H1 (cell line): Measurements from ENCODE around the gene LCLAT1. TPM values are rescaled to one million over a fixed set of nuclear protein-coding genes. Genes with fewer than 3 reads are reported as not detected.

Source experiments
- CTCF ChIA-PET: fragments of 300-600 bp; sonication (Branson Sonifier 250); formaldehyde crosslinking; loops from one replicate; lab custom pipeline; 2021; ENCODE audit not compliant: partially characterized antibody; lab: Charles Lee
- POLR2A ChIA-PET: fragments of 300-600 bp; sonication (Branson Sonifier 250); formaldehyde crosslinking; loops from one replicate; lab custom pipeline; 2021; ENCODE audit warnings: inconsistent platforms; ENCODE audit not compliant: partially characterized antibody; lab: Charles Lee
- DNase-seq, 2 experiments: peaks; one replicate each; pipeline versions ENCODE4 v3.0.0 to v3.0.0-alpha.2; 2010 to 2022; ENCODE audit warnings: low spot score in 2 of 2, low read depth in 1 of 2, mixed read lengths in 1 of 2
- FAIRE-seq: peaks from 2 replicates; lab custom pipeline; 2011; peaks lifted over from hg19 to GRCh38; lab: Jason Lieb, UNC
- H2AFZ ChIP-seq: 2 replicates; pipeline ENCODE4 v1.8.1; 2012; ENCODE audit warnings: low read length, inconsistent platforms
- H2AK5ac ChIP-seq: 2 replicates; pipeline ENCODE4 v1.6.1; 2013; ENCODE audit warnings: low read depth, low read length
- H2BK120ac ChIP-seq: replicated peaks from 2 replicates; pipeline ENCODE3; 2013; ENCODE audit warnings: low read depth, low read length, inconsistent platforms
- H2BK12ac ChIP-seq: 2 replicates; pipeline ENCODE4 v1.6.1; 2013; ENCODE audit warnings: low read depth, low read length
- H2BK15ac ChIP-seq: 2 replicates; pipeline ENCODE4 v1.6.1; 2013; ENCODE audit warnings: low read length
- H2BK20ac ChIP-seq: 2 replicates; pipeline ENCODE4 v1.6.1; 2013; ENCODE audit warnings: low read length
- H2BK5ac ChIP-seq: 2 replicates; pipeline ENCODE4 v1.6.1; 2013; ENCODE audit warnings: low read depth, low read length
- H3K14ac ChIP-seq: 2 replicates; pipeline ENCODE4 v1.6.1; 2013; ENCODE audit warnings: inconsistent platforms; ENCODE audit not compliant: insufficient read length
- H3K18ac ChIP-seq: 2 replicates; pipeline ENCODE4 v1.6.1; 2013; ENCODE audit warnings: low read length; ENCODE audit errors: extremely low read depth
- H3K23ac ChIP-seq: 2 replicates; pipeline ENCODE4 v1.6.1; 2013; ENCODE audit warnings: inconsistent platforms; ENCODE audit not compliant: insufficient read length
- H3K23me2 ChIP-seq: 2 replicates; pipeline ENCODE4 v1.6.1; 2013; ENCODE audit warnings: low read depth, low read length
- H3K27ac ChIP-seq: 2 replicates; pipeline ENCODE4 v1.6.1; 2011; ENCODE audit warnings: low read depth, low read length, inconsistent platforms
- H3K27me3 ChIP-seq, 4 experiments: replicated peaks in 1 of 4; 1 replicate in 1 of 4; 2 replicates in 3 of 4; pipeline versions ENCODE4 v1.6.1 to v1.8.1; 2011 to 2013; ENCODE audit warnings: low read length in 3 of 4, mild to moderate bottlenecking in 3 of 4, inconsistent platforms in 2 of 4, mixed read lengths in 2 of 4, moderate library complexity in 1 of 4; ENCODE audit not compliant: control insufficient read depth in 3 of 4, insufficient read depth in 3 of 4; ENCODE audit errors: extremely low read depth in 1 of 4
- H3K36me3 ChIP-seq, 4 experiments: 2 replicates each; pipeline versions ENCODE4 v1.6.1 to v1.8.1; 2011 to 2013; ENCODE audit warnings: mild to moderate bottlenecking in 4 of 4, low read length in 3 of 4, moderate library complexity in 2 of 4, control low read depth in 1 of 4, inconsistent platforms in 1 of 4; ENCODE audit not compliant: insufficient read depth in 4 of 4, control insufficient read depth in 2 of 4
- H3K4ac ChIP-seq: replicated peaks from 2 replicates; pipeline ENCODE3; 2013; ENCODE audit warnings: low read length, low read depth, mixed read lengths, inconsistent platforms; ENCODE audit not compliant: insufficient read length
- H3K4me1 ChIP-seq, 4 experiments: replicated peaks in 1 of 4; 1 replicate in 1 of 4; 2 replicates in 3 of 4; pipeline versions ENCODE4 v1.6.1 to v1.8.1; 2011 to 2013; ENCODE audit warnings: low read length in 3 of 4, inconsistent platforms in 2 of 4, mixed read lengths in 1 of 4; ENCODE audit not compliant: insufficient read depth in 4 of 4, control insufficient read depth in 3 of 4
- H3K4me2 ChIP-seq, 2 experiments: 2 replicates each; pipeline versions ENCODE4 v1.6.1 to v1.8.1; 2011 to 2013; ENCODE audit warnings: low read depth in 2 of 2, low read length in 2 of 2, control low read depth in 1 of 2, inconsistent platforms in 1 of 2, mild to moderate bottlenecking in 1 of 2; ENCODE audit not compliant: insufficient read depth in 1 of 2
- H3K4me3 ChIP-seq, 4 experiments: fragments of 200-600, 300-600 bp in 1 of 4; sonication (generic), shearing (Covaris generic), sonication (Bioruptor Twin) in 1 of 4; 2 replicates each; pipeline versions ENCODE4 v1.5.1 to v1.8.1; 2011 to 2016; ENCODE audit warnings: low read length in 4 of 4, low read depth in 3 of 4, control low read depth in 2 of 4, inconsistent platforms in 2 of 4, mild to moderate bottlenecking in 2 of 4, mixed read lengths in 1 of 4, moderate library complexity in 1 of 4; ENCODE audit not compliant: insufficient read depth in 2 of 4; ENCODE audit errors: extremely low read depth in 1 of 4
- H3K56ac ChIP-seq: replicated peaks from 2 replicates; pipeline ENCODE3; 2013; ENCODE audit warnings: low read depth, mild to moderate bottlenecking, mixed read lengths, low read length, inconsistent platforms; ENCODE audit not compliant: insufficient read length
- H3K79me1 ChIP-seq: 2 replicates; pipeline ENCODE4 v1.6.1; 2013; ENCODE audit warnings: low read depth, low read length, control low read depth
- H3K79me2 ChIP-seq, 2 experiments: 2 replicates each; pipeline versions ENCODE4 v1.6.1 to v1.8.1; 2012 to 2013; ENCODE audit warnings: low read length in 2 of 2, mild to moderate bottlenecking in 2 of 2, inconsistent platforms in 1 of 2; ENCODE audit not compliant: insufficient read depth in 2 of 2, control insufficient read depth in 1 of 2
- H3K9ac ChIP-seq, 4 experiments: replicated peaks in 1 of 4; 1 replicate in 1 of 4; 2 replicates in 3 of 4; pipeline versions ENCODE4 v1.6.1 to v1.8.1; 2011 to 2013; ENCODE audit warnings: low read depth in 3 of 4, low read length in 3 of 4, control low read depth in 2 of 4, mild to moderate bottlenecking in 2 of 4, moderate library complexity in 2 of 4, inconsistent platforms in 1 of 4; ENCODE audit errors: extremely low read depth in 1 of 4
- H3K9me3 ChIP-seq, 2 experiments: 2 replicates each; pipeline versions ENCODE4 v1.6.1 to v1.8.1; 2012 to 2013; ENCODE audit warnings: mild to moderate bottlenecking in 2 of 2, moderate library complexity in 2 of 2, control low read depth in 1 of 2, inconsistent platforms in 1 of 2, low read depth in 1 of 2, low read length in 1 of 2, mixed read lengths in 1 of 2; ENCODE audit not compliant: insufficient read depth in 2 of 2
- H4K20me1 ChIP-seq, 2 experiments: replicated peaks in 1 of 2; 2 replicates each; pipeline versions ENCODE3 to v1.8.1; 2011 to 2013; ENCODE audit warnings: inconsistent platforms in 2 of 2, low read length in 2 of 2, mild to moderate bottlenecking in 1 of 2; ENCODE audit not compliant: insufficient read depth in 2 of 2, control insufficient read depth in 1 of 2
- H4K5ac ChIP-seq: 2 replicates; pipeline ENCODE4 v1.6.1; 2013; ENCODE audit warnings: low read length, low read depth, mixed read lengths, inconsistent platforms; ENCODE audit not compliant: insufficient read length
- H4K8ac ChIP-seq: 2 replicates; pipeline ENCODE4 v1.8.0; 2013; ENCODE audit warnings: mild to moderate bottlenecking, moderate library complexity, low read length, inconsistent platforms; ENCODE audit not compliant: insufficient read depth; ENCODE audit errors: extremely low read depth
- H4K91ac ChIP-seq: replicated peaks from 2 replicates; pipeline ENCODE3; 2013; ENCODE audit warnings: low read length, mixed read lengths, inconsistent platforms; ENCODE audit not compliant: insufficient read length
- ATF3 ChIP-seq: IDR thresholded peaks from 2 replicates; pipeline ENCODE4 v1.6.1; 2011; ENCODE audit warnings: low read depth, mild to moderate bottlenecking, low read length; ENCODE audit not compliant: insufficient read depth
- EZH2 ChIP-seq: fragments of 200-600 bp; sonication (generic); IDR thresholded peaks from 2 replicates; pipeline ENCODE4 v1.7.1; 2012; ENCODE audit warnings: low read depth, mild to moderate bottlenecking, moderate library complexity, low read length, inconsistent platforms; ENCODE audit not compliant: severe bottlenecking
- GABPA ChIP-seq: IDR thresholded peaks from 2 replicates; pipeline ENCODE4 v1.6.1; 2011; ENCODE audit warnings: mild to moderate bottlenecking, low read length, moderate library complexity, borderline replicate concordance; ENCODE audit not compliant: insufficient read depth
- GTF2F1 ChIP-seq: IDR thresholded peaks from 2 replicates; pipeline ENCODE4 v1.6.1; 2012; ENCODE audit warnings: low read depth, low read length, improper control_type of control experiment, borderline replicate concordance
- HDAC2 ChIP-seq, 2 experiments: fragments of 300-600 bp in 1 of 2; sonication (generic) in 1 of 2; IDR thresholded peaks; 2 replicates each; pipeline ENCODE4 v1.6.1; 2011 to 2012; ENCODE audit warnings: low read depth in 2 of 2, low read length in 2 of 2, mild to moderate bottlenecking in 2 of 2, moderate library complexity in 2 of 2, borderline replicate concordance in 1 of 2, inconsistent platforms in 1 of 2
- NRF1 ChIP-seq: IDR thresholded peaks from 2 replicates; pipeline ENCODE4 v1.6.1; 2011; ENCODE audit warnings: mild to moderate bottlenecking, low read depth, low read length, improper control_type of control experiment
- POLR2AphosphoS5 ChIP-seq: IDR thresholded peaks from 2 replicates; pipeline ENCODE4 v1.6.1; 2011; ENCODE audit warnings: low read depth, low read length
- RNF2 ChIP-seq: fragments of 200-900, 300-1000 bp; sonication (generic); IDR thresholded peaks from 2 replicates; pipeline ENCODE4 v1.7.1; 2016; ENCODE audit warnings: borderline replicate concordance, low read depth, mild to moderate bottlenecking, antibody characterized with exemption, low read length; ENCODE audit not compliant: poor library complexity, severe bottlenecking; ENCODE audit errors: missing control alignments
- SIX5 ChIP-seq: IDR thresholded peaks from 2 replicates; pipeline ENCODE4 v1.6.1; 2011; ENCODE audit warnings: mild to moderate bottlenecking, low read depth, low read length
- SP1 ChIP-seq: IDR thresholded peaks from 2 replicates; pipeline ENCODE4 v1.6.1; 2011; ENCODE audit warnings: low read depth, low read length
- SP4 ChIP-seq: IDR thresholded peaks from 2 replicates; pipeline ENCODE4 v1.6.1; 2012; ENCODE audit warnings: low read length, inconsistent platforms
- SUZ12 ChIP-seq: fragments of 200-600 bp; sonication (generic); IDR thresholded peaks from 2 replicates; pipeline ENCODE4 v1.6.1; 2012; ENCODE audit warnings: mild to moderate bottlenecking, inconsistent platforms, low read length, moderate library complexity, mixed read lengths
- WGBS, 2 experiments: shearing (Covaris generic) in 1 of 2; methylation state at CpG; one replicate each; pipeline versions ENCODE4 v1.1.6 to v1.1.7; 2013 to 2015; ENCODE audit warnings: low lambda C conversion rate in 2 of 2, mixed read lengths in 2 of 2, inconsistent platforms in 1 of 2, low coverage in 1 of 2, missing lambda C conversion rate in 1 of 2; ENCODE audit not compliant: insufficient replicate concordance in 2 of 2, insufficient coverage in 1 of 2, insufficient read length in 1 of 2; ENCODE audit errors: extremely low coverage in 1 of 2, missing lambda C conversion rate in 1 of 2; 5-methylcytosine and 5-hydroxymethylcytosine counted together
- polyA plus RNA-seq, 7 experiments: library from polyadenylated mRNA; depleted of rRNA in 3 of 7; stranded (reverse) in 5 of 7; unstranded in 2 of 7; fragments of >200 nt in 5 of 7; fragments of 200-250 nt in 2 of 7; gene quantifications; 1 replicate in 5 of 7; 2 replicates in 1 of 7; 4 replicates in 1 of 7; pipeline versions ENCODE4 v1.2.1 to v1.2.3, GENCODE V29; 2011 to 2013; ENCODE audit warnings: missing spikeins in 2 of 7, mixed read lengths in 2 of 7
- total RNA-seq: library from RNA; stranded (reverse); fragmentation: NEBNext Ultra II Directional; extraction: Animal tissue kit (Norgen Biotek cat#: 25700); gene quantifications from 2 replicates; pipeline ENCODE4 v1.2.1, GENCODE V29; 2021

Gene LCLAT1
- total and polyA plus RNA-seq, 2 of the 8 experiments (the other 6 are each of a cell fraction or from before 2014, with no cell fraction given): 7.6 to 22.0 TPM

- 0 out of 8 replicates have a peak, but pooled peaks cover 0 to 3% (median 0%) of the 10 kb centered on the region in 4 experiments for H3K36me3 ChIP-seq
- H4K8ac ChIP-seq: no peak overlapping the region
- H3K23me2 ChIP-seq: no peaks in the 10 kb centered on the region
- H2BK120ac ChIP-seq: no peak overlapping the region
- H3K9me3 ChIP-seq: no peaks in the 10 kb centered on the region
- no peak overlapping the region for H2AFZ ChIP-seq
- FAIRE-seq: no peak
- no peak overlapping the region for H3K56ac ChIP-seq
- no peaks in the 10 kb centered on the region for H3K79me1 ChIP-seq
- H2BK20ac ChIP-seq: no peak overlapping the region
- H3K27ac ChIP-seq: no peak overlapping the region
- H3K18ac ChIP-seq: no peak overlapping the region
- no peaks in the 10 kb centered on the region for H3K27me3 ChIP-seq
- no peaks in the 10 kb centered on the region for H4K20me1 ChIP-seq
- H4K91ac ChIP-seq: no peak overlapping the region
- no peak overlapping the region for H3K4ac ChIP-seq
- no peak overlapping the region for H4K5ac ChIP-seq
- no peak overlapping the region for H3K23ac ChIP-seq
- DNase-seq: no peak
- no peak overlapping the region for H3K4me3 ChIP-seq
- H2AK5ac ChIP-seq: no peak overlapping the region
- H3K14ac ChIP-seq: no peak overlapping the region
- ChIA-PET POLR2A (no interaction called here), CTCF (interaction anchor here (0.7 to 1.0 kb wide), 3 partner anchors 9 to 48 kb away, joined by 3 to 4 read pairs (median 4); no protein-coding TSS in a partner anchor)
- H3K9ac ChIP-seq: no peak overlapping the region
- 84% methylated on average over 6 of the region's 6 CpGs; no CpG with 5 or more reads in 1 of the 2 experiments for WGBS, 2 experiments
- peaks cover 0 to 26% of the 10 kb centered on the region in 2 experiments; a peak in 2 of 4 replicates for H3K79me2 ChIP-seq
- peaks cover 0 to 6% (median 1%) of the 10 kb centered on the region in 4 experiments; a peak in 2 of 7 replicates for H3K4me1 ChIP-seq
- no peak overlapping the region for H2BK5ac ChIP-seq
- no peak overlapping the region for H2BK12ac ChIP-seq
- H3K4me2 ChIP-seq: no peak overlapping the region
- no peak overlapping the region for H2BK15ac ChIP-seq
- no peak for TF ChIP-seq POLR2AphosphoS5
- no peak for TF ChIP-seq GTF2F1
- TF ChIP-seq NRF1: no peak
- TF ChIP-seq SP4: no peak
- TF ChIP-seq SP1: no peak
- TF ChIP-seq RNF2: no peak
- TF ChIP-seq HDAC2 (IDR thresholded peaks at IDR 0.05; ENCODE audit: borderline replicate concordance in 1 of 2, low read depth in 2 of 2, low read length in 2 of 2): no peak
- TF ChIP-seq SUZ12: no peak
- TF ChIP-seq EZH2: no peak
- no peak for TF ChIP-seq ATF3
- TF ChIP-seq GABPA: no peak
- TF ChIP-seq SIX5: no peak
Measured at GRCh38 chr2:30480703-30481322, 33.8 kb downstream of the LCLAT1 start.
